MCF 10A (cell line): Measurements from ENCODE around the gene PROM2. TPM values are rescaled to one million over a fixed set of nuclear protein-coding genes. Genes with fewer than 3 reads are reported as not detected.

ENCODE experiments used
- BruUV-seq: library from RNA; stranded (reverse); fragments of 400-500 nt; replicated peaks from 2 replicates; lab custom pipeline; 2021; lab: Mats Ljungman, UMichigan
- CTCF ChIA-PET: fragments of 300-600 bp; sonication (Branson Sonifier 250); formaldehyde crosslinking; extraction: SDS; loops from one replicate; lab custom pipeline; 2021; ENCODE audit warnings: antibody characterized with exemption, inconsistent platforms; lab: Yijun Ruan, JAX
- POLR2A ChIA-PET: fragments of 300-600, 350-650 bp; sonication (Branson Sonifier 250); formaldehyde crosslinking; extraction: SDS; loops from one replicate; lab custom pipeline; 2020; ENCODE audit warnings: antibody characterized with exemption, inconsistent platforms; lab: Yijun Ruan, JAX
- DNase-seq: peaks from one replicate; pipeline ENCODE4 v3.0.0-alpha.2; 2018; ENCODE audit not compliant: unreplicated experiment
- H3K27ac Mint-ChIP-seq: one replicate; pipeline ENCODE4 v1.8.0; 2022; ENCODE audit warnings: mild to moderate bottlenecking, low read depth, mixed read lengths; ENCODE audit not compliant: unreplicated experiment
- H3K27me3 Mint-ChIP-seq: one replicate; pipeline ENCODE4 v1.8.0; 2022; ENCODE audit warnings: mixed read lengths; ENCODE audit not compliant: insufficient read depth, unreplicated experiment
- H3K36me3 Mint-ChIP-seq: one replicate; pipeline ENCODE4 v1.8.0; 2022; ENCODE audit warnings: mild to moderate bottlenecking, moderate library complexity, mixed read lengths; ENCODE audit not compliant: insufficient read depth, unreplicated experiment
- H3K4me1 Mint-ChIP-seq: one replicate; pipeline ENCODE4 v1.8.0; 2022; ENCODE audit warnings: mixed read lengths; ENCODE audit not compliant: insufficient read depth, unreplicated experiment
- H3K4me3 Mint-ChIP-seq: one replicate; pipeline ENCODE4 v1.8.0; 2022; ENCODE audit warnings: mild to moderate bottlenecking, moderate library complexity, mixed read lengths; ENCODE audit not compliant: unreplicated experiment
- H3K9me3 Mint-ChIP-seq: one replicate; pipeline ENCODE4 v1.8.0; 2022; ENCODE audit warnings: mixed read lengths; ENCODE audit not compliant: unreplicated experiment
- CTCF ChIP-seq: fragments of 200-600 bp; IDR thresholded peaks from one replicate; pipeline ENCODE4 v1.8.0; 2022; ENCODE audit warnings: antibody characterized with exemption, mild to moderate bottlenecking; ENCODE audit not compliant: unreplicated experiment
- intact Hi-C: fragments of 100-400 bp; cut with micrococcal nuclease; formaldehyde crosslinking; loops from 2 replicates; pipeline ENCODE4 v1.14.1; 2022
- total RNA-seq: library from RNA; stranded (reverse); gene quantifications from 2 replicates; pipeline ENCODE4 v1.2.3, GENCODE V29; 2022

PROM2 gene
- total RNA-seq, 1 experiment from 2014 or later: 2.6 TPM

DNA sequence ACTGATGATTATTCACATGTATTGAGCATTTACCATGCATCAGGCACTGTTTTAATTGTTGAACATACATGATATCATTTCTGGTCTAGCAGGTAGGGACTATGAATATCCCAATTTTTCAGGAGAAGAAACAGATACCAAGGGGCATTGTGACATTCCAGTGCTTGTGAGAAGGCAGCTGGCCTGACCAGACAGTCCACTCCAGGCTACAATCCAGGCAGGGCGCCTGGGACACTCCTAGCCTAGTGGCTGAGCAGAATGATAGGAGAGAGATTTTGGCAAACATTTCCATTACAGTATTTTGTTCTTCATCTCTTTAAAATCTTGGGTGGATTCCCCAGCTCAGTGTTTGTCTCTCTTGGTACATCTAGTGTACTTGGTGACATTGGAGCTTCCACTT, 42.0 kb upstream of the PROM2 start:
- H3K9me3 Mint-ChIP-seq: peaks cover 2% of the 10 kb centered on the region
- H3K27me3 Mint-ChIP-seq: no peaks in the 10 kb centered on the region
- no peak overlapping the region for H3K4me3 Mint-ChIP-seq
- TF ChIP-seq CTCF: no peak
- CTCF ChIA-PET: interaction anchor here (0.6 to 13.3 kb wide), 51 partner anchors 9 to 504 kb away, joined by 3 to 323 read pairs (median 7); partner anchors contain the start of genes FAHD2A and ZNF2
- H3K27ac Mint-ChIP-seq: peak overlapping the region; percentile 54
- H3K4me1 Mint-ChIP-seq: peaks cover 18% of the 10 kb centered on the region
- no TSS peak for BruUV-seq
- H3K36me3 Mint-ChIP-seq: no peaks in the 10 kb centered on the region
- POLR2A ChIA-PET: interaction anchor here (0.7 to 5.0 kb wide), 11 partner anchors 25 to 170 kb away, joined by 3 to 45 read pairs (median 5); partner anchors contain the start of genes FAHD2A and ZNF892
- DNase-seq: no peak
- intact Hi-C loops: loop anchor here (5.0 kb wide), 1 partner anchor 170 kb away; the partner anchor contains the start of gene FAHD2A

DNA sequence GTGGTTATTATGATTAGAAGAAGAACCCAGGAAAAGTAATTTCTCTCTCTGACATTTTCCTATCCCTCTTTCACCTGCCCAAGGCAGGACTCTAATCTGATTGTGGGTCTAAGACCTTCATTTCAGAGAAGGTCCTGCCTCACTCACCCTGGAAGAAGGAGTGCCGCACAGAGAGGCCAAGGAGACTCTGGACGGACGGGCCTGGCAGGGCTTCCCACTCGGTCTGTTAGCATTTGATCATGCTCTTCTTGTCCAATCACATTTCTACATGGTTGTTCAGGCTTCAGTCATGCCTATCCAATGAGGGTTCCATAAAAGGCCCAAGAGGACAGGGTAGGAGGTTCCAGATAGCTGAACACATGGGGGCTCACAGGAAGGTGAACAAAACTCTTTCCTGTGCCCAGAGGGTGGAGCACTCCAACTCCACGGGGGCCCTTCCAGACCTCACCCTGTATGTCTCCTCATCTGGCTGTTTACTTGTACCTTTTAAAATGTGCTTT, 39.9 kb upstream of the PROM2 start:
- BruUV-seq: no TSS peak
- Mint-ChIP-seq H3K9me3 (no peaks in the 10 kb centered on the region), H3K4me3 (no peak overlapping the region), H3K27ac (peak overlapping the region; percentile 69), H3K27me3 (no peaks in the 10 kb centered on the region), H3K36me3 (no peaks in the 10 kb centered on the region), H3K4me1 (peaks cover 18% of the 10 kb centered on the region)
- intact Hi-C loops: loop anchor here (5.0 kb wide), 1 partner anchor 168 kb away; the partner anchor contains the start of gene FAHD2A
- POLR2A ChIA-PET: interaction anchor here (5.0 kb wide), 1 partner anchor 82 kb away, joined by 45 read pairs; no protein-coding TSS in a partner anchor
- DNase-seq: no peak
- no peak for TF ChIP-seq CTCF
- CTCF ChIA-PET: interaction anchor here (1.0 to 13.3 kb wide), 4 partner anchors 44 to 88 kb away, joined by 3 to 323 read pairs (median 18); no protein-coding TSS in a partner anchor

GRCh38 chr2:95234816-95235215, 39.4 kb upstream of the PROM2 start:
- ChIA-PET POLR2A (interaction anchor here (5.0 kb wide), 1 partner anchor 81 kb away, joined by 45 read pairs; no protein-coding TSS in a partner anchor), CTCF (interaction anchor here (0.5 to 13.3 kb wide), 6 partner anchors 43 to 858 kb away, joined by 3 to 323 read pairs (median 4); no protein-coding TSS in a partner anchor)
- Mint-ChIP-seq H3K27ac (peak overlapping the region; percentile 69), H3K9me3 (no peaks in the 10 kb centered on the region), H3K27me3 (no peaks in the 10 kb centered on the region), H3K4me3 (no peak overlapping the region), H3K4me1 (peaks cover 18% of the 10 kb centered on the region), H3K36me3 (no peaks in the 10 kb centered on the region)
- intact Hi-C loops: loop anchor here (5.0 kb wide), 1 partner anchor 167 kb away; the partner anchor contains the start of gene FAHD2A
- no TSS peak for BruUV-seq
- TF ChIP-seq CTCF: no peak
- no peak for DNase-seq

DNA sequence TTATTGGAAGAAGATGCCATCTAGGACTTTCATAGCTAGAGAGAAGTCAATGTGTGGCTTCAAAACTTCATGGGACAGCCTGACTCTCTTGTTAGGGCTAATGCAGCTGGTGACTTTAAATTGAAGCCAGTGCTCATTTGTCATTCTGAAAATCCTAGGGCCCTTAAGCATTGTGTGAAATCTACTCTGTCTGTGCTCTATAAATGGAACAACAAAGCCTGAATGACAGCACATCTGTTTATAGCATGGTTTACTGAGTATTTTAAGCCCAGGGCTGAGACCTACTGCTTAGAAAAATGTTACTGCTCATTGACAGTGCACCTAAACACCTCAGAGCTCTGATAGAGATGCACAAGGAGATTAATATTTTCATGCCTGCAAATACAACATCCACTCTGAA, 36.1 kb upstream of the PROM2 start:
- intact Hi-C loops: no loop called here
- no peaks in the 10 kb centered on the region for H3K27me3 Mint-ChIP-seq
- no peak overlapping the region for H3K4me3 Mint-ChIP-seq
- H3K9me3 Mint-ChIP-seq: no peaks in the 10 kb centered on the region
- no TSS peak for BruUV-seq
- H3K36me3 Mint-ChIP-seq: no peaks in the 10 kb centered on the region
- CTCF ChIA-PET: interaction anchor here (1.0 to 13.3 kb wide), 4 partner anchors 40 to 107 kb away, joined by 3 to 323 read pairs (median 9); no protein-coding TSS in a partner anchor
- no peak for TF ChIP-seq CTCF
- H3K4me1 Mint-ChIP-seq: peaks cover 15% of the 10 kb centered on the region
- H3K27ac Mint-ChIP-seq: no peak overlapping the region
- no peak for DNase-seq
- POLR2A ChIA-PET: interaction anchor here (1.1 to 1.3 kb wide), 2 partner anchors 39 to 108 kb away, joined by 3 to 5 read pairs; no protein-coding TSS in a partner anchor
